NCI-H2171 (cell line): ENCODE data around the gene WASHC4.
"Not testable (repeated sequence)": the region's sequence is repeated elsewhere in the genome, so short reads cannot be mapped to it uniquely, and the experiment has no call there.

Experiments
- DNase-seq: peaks from one replicate; lab custom pipeline; 2025; lab: John Stamatoyannopoulos, UW

WASHC4 gene

GRCh38 chr12:105092336-105092735 is 15.2 kb upstream of the WASHC4 start:
- no peak for DNase-seq

- DNase-seq: not testable (repeated sequence)
Measured at GRCh38 chr12:105095338-105095737, 12.2 kb upstream of the WASHC4 start.

DNA sequence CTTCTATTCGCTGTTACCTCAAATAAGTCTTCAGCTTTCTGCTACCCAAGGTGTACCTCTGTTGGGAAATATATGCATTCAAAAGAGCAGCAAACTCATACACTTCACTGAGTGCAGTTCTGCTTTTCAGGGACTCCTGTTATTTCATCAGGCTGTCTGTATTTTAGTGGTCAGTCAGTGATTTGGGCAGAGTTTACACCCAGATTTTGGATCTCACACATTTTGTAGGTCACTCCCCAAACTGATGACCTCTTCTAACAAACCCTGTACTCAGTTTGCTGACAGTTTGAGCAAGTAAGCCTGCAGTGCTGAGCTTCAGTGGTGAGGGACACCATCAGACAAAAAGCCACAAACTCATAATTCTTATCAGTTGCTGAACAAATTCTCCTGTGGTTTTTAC is 8.2 kb upstream of the WASHC4 start:
- DNase-seq: no peak

DNA sequence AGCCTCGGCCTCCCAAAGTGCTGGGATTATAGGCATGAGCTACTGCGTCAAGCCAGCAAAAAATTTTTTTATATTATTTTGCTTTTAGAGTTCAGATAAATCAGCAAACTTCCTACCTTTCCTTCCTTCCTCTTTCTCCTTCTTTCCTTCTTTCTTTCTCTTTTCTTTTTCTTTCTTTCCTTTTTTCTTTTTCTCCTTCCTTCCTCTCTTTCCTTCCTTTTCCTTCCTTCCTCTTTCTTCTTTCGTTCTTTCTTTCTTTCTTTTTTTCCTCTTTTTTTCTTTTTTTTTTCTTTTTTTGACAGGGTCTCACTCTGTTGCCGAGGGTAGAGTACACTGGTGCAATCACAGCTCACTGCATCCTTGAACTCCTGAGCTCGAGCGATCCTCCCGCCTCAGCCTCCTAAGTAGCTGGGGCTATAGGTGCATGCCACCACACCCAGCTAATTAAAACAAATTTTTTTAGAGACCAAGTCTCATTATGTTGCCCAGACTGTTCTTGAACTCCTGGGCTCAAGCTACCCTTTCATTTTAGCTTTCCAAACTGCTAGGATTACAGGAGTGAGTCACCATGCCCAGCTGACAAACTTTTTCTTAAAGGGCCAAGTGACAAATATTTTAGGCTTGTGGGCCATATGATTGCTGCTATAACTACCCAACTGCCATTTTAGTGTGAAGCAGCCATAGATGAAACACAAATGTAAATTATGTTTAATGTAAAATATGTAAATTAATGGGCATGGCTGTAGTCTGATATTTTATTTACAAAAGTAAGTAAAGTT is 7.1 kb upstream of the WASHC4 start:
- no peak for DNase-seq

DNA sequence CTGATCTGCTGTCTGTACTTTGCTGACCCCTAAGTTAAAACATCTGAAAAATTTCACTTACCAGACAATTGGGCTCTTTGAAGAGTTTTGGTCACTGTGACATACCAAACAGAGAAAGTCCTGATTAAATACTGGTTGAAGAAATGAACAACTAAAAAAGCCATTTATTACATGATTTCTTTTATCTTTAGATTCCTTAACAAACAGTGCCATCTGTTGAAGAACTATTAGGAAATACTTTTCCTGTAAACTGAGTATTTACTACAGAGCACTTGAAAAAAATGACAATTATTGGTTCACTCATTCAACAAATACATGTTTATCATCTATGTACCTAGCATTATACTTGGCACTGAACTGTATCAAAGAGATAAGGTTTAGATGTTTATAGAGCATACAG is 6.5 kb upstream of the WASHC4 start:
- no peak for DNase-seq

DNA sequence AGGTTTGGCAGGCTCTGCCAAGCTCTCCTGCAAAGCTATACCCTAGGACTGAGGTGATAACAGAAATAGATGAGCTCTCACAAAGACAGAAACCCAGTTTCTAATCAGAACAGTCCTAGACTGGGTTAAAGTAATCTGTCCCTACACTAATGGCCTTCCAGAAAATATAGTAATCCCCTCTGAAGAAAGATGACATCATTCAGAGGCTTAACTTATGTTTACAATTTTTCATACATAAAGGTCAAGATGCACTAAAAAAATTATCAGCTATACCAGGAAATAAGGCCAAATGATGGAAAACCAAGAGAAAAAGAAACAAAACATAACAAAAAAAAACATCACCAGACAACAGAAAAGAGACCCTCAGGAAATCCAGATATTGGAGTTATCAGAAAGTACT is 4.9 kb upstream of the WASHC4 start:
- DNase-seq: no peak

- no peak for DNase-seq
Measured at GRCh38 chr12:105104762-105105161, 2.8 kb upstream of the WASHC4 start.

- no peak for DNase-seq
Measured at GRCh38 chr12:105106621-105107020, 910 bp upstream of the WASHC4 start.

DNA sequence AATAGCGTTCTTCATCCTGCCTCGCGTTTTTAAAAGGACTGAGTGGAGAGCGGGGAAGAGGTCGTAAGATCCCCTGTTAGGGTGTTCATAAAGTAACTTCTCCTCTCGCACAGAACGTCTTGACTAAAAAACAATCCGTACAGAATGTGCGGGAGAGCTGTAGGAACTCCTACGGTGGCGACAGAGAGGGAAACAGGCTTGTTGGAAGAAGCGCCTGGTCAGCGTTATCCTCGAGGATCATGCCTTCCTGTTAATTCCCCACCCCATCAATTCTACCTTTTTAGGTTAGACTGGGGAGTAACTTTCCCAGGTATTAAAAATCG is 399 bp upstream of the WASHC4 start:
- no peak for DNase-seq

DNA sequence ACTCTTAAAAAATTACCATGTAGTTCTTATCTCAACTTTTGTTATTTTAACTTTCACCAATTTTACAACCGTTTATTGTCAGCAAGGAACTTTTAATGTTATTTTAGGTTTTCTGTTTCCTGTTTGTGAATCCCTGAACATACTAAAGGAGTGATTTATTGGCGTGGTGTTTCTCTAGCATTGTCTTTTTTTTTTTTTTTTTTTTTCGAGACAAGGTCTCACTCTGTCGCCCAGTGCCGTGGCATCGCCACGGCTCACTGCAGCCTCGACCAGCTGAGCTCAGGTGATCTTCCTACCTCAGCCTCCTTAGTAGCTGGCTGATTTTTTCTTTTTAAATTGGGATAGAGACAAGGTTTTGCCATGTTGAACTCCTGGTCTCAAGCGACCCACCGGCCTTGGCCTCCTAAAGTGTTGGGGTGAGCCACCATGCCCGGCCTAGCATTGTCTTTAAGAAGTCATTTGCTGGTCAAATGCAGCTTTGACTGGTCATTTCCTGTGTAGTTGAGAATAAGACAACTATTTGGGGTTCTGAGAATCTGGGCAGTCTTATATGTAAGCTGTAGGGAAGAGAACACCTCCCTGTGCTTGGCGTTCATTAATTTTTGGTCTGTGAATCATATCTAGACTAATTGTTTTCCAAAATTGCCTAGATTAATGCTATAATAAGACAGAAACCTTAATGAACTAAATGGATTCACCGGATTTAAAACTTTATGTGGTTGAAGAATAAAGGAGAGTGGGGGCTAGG is 2.1 kb downstream of the WASHC4 start:
- no peak for DNase-seq

GRCh38 chr12:105110851-105111250 is 3.3 kb downstream of the WASHC4 start:
- no peak for DNase-seq

DNA sequence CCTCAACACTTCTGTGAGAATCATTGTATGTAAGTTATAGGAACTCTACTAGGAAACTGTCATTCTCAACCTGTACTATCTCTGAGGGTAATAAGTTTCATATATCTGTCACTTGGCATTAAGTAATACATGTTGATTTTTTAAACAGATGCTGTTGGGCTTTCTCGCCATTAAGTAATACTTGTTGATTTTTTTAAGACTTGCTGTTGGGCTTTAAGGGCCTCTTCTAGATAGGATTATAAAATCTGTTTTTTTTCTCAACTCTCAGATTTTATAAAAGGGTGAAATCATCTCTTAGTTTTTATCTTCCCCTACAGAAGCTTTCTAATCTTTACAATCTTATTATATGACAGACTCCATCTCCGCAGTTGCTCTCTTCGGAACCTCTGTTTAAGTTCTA is 5.6 kb downstream of the WASHC4 start:
- no peak for DNase-seq

DNA sequence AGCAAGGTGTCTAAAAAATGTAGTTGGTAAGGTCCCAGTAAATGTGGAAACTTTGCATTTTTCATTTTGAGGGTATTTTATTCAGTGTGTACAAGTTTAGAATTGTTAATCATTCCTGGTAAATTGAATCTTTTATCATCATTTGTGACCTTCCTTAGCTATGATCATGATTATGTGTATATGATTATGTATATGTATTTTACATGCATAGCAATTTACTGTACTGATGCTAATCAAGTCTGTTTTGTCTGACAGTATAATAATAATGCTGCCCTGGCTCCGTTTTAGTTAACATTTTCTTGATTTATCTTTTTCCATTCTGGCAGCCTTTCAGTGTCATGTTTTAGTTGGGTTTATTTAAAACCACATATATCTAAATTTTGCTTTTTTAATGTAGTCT is 9.4 kb downstream of the WASHC4 start:
- DNase-seq: no peak

DNA sequence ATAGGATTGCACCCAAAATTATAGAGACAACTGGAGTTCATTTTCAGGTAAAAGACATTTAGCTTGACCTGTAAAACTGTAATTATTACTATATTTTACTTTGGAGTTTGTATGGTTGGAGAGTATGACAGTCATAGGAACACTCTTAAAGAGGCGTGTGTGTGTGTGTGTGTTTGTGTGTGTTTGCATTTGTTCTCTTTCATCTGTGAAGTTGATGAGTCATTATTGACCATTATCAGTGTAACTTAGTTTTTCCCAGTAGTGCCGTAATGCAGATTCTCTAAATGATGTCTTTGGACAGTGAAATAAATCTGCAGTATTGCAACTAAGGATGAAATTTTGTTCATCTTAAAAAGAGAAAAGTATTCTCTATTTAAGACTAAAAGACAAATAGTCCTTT is 13.0 kb downstream of the WASHC4 start:
- no peak for DNase-seq

- no peak for DNase-seq
Measured at GRCh38 chr12:105138248-105138647, 30.7 kb downstream of the WASHC4 start.

DNA sequence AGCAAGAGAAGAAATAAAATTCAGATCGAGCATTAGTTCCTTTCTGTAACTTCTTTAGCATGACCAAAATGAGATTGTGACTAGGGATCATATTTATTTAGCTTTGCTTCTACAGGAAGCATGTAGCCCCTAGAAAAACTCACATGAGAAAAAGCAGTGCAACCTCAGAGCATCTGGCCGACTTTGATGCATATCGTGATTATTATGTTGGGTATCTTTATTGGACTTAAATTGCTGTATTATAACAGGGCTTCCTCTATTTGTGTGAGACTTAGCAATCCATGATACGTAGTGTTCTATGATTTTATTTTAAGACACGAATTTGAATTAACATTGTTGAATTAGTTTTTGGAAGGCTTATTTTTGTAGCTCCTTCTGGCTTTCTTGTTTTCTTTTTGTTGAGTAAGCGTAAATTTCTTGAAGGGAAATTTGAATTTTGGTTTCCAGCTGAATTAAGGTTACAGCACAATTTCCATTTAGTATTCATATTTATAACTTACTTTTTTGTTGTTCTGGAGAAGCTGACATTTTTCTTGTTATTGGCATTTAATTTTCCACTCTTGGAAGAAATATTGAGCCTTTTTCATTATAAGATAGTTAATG is 33.9 kb downstream of the WASHC4 start:
- DNase-seq: no peak

- DNase-seq: no peak
Measured at GRCh38 chr12:105142259-105142658, 34.7 kb downstream of the WASHC4 start.

DNA sequence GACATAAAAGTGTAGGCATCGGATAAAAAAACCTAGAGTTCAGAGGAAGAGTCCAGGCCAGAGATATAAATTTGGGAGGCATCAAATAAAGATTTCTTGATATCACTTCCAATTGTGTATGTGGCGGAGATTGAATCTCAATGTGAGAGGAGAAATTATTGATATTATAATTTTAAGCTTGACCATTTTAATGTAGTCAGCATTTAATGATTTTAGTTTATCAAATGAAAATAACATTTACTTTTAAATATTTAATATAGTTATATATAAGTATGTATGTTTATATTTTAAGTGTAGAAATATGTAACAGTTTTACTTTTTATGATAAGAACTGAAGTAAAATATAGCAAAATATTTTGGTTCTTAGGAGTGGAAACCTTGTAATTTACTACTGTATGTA is 48.7 kb downstream of the WASHC4 start:
- DNase-seq: no peak

- no peak for DNase-seq
Measured at GRCh38 chr12:105157606-105158005, 50.1 kb downstream of the WASHC4 start.

DNA sequence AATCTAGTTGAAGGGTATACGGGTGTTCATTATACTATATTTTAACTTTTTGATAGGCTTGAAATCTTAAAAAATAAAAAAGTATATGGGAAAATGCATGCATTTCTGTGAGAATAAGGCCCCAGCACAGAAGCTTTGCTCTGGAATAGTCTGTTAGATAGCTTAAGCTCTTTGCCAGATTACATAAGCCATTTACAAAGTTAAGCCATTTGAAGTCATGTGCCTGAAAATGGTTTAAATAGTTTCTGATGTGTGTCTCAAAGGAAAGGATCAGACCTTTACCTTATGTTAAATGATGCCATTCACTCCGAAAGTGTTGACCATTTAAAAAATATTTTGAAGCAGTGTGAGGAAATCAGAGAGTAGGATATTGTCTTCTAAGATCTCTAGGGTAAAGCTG is 51.3 kb downstream of the WASHC4 start:
- DNase-seq: no peak

GRCh38 chr12:105162174-105162573 is 54.6 kb downstream of the WASHC4 start:
- DNase-seq: no peak

- no peak for DNase-seq
Measured at GRCh38 chr12:105164068-105164467, 56.5 kb downstream of the WASHC4 start.

GRCh38 chr12:105166736-105167135 is 59.2 kb downstream of the WASHC4 start:
- DNase-seq: no peak
